Loucy (cell line): ENCODE measurements around the gene CFAP97.

Experiments
- H2AFZ ChIP-seq: fragments of 200-600 bp; sonication (generic); 2 replicates; pipeline ENCODE4 v1.6.0; 2016; ENCODE audit warnings: antibody characterized with exemption, mild to moderate bottlenecking, low read length, moderate library complexity
- H3F3A ChIP-seq: fragments of 200-600 bp; 2 replicates; pipeline ENCODE4 v1.6.0; 2016; ENCODE audit warnings: antibody characterized with exemption, low read depth, mild to moderate bottlenecking
- H3K27me3 ChIP-seq: fragments of 200-600 bp; sonication (generic); 2 replicates; pipeline ENCODE4 v1.6.1; 2014; ENCODE audit warnings: low read length, mild to moderate bottlenecking; ENCODE audit not compliant: insufficient read depth, poor library complexity, severe bottlenecking
- H3K36me3 ChIP-seq: fragments of 200-600 bp; sonication (generic); 2 replicates; pipeline ENCODE4 v1.6.1; 2016; ENCODE audit warnings: low read length; ENCODE audit not compliant: insufficient read depth
- H3K4me1 ChIP-seq: fragments of 200-600 bp; sonication (generic); 2 replicates; pipeline ENCODE4 v1.5.1; 2014; ENCODE audit warnings: low read length, mild to moderate bottlenecking; ENCODE audit not compliant: insufficient read depth, poor library complexity, severe bottlenecking
- H3K4me2 ChIP-seq: fragments of 200-600 bp; sonication (generic); 2 replicates; pipeline ENCODE4 v1.6.0; 2014; ENCODE audit warnings: antibody characterized with exemption, low read length, low read depth, mild to moderate bottlenecking; ENCODE audit not compliant: poor library complexity, severe bottlenecking
- H3K4me3 ChIP-seq: fragments of 200-600 bp; sonication (generic); 2 replicates; pipeline ENCODE4 v1.5.1; 2014; ENCODE audit warnings: low read length, mild to moderate bottlenecking, mixed read lengths; ENCODE audit not compliant: poor library complexity, severe bottlenecking
- H3K79me2 ChIP-seq: fragments of 200-600 bp; sonication (generic); 2 replicates; pipeline ENCODE4 v1.6.1; 2014; ENCODE audit warnings: low read length; ENCODE audit not compliant: insufficient read depth
- H3K9ac ChIP-seq: fragments of 200-600 bp; sonication (generic); 2 replicates; pipeline ENCODE4 v1.6.0; 2014; ENCODE audit warnings: mild to moderate bottlenecking, low read depth, low read length, moderate library complexity; ENCODE audit not compliant: poor library complexity, severe bottlenecking
- H3K9me2 ChIP-seq: fragments of 200-600 bp; sonication (generic); replicated peaks from 2 replicates; pipeline ENCODE4 v1.6.1; 2016; ENCODE audit warnings: low read depth, low read length, mixed read lengths
- H3K9me3 ChIP-seq: fragments of 200-600 bp; sonication (generic); 2 replicates; pipeline ENCODE4 v1.6.1; 2014; ENCODE audit warnings: mild to moderate bottlenecking, antibody characterized with exemption, low read length, low read depth; ENCODE audit not compliant: insufficient read depth
- H4K20me1 ChIP-seq: fragments of 200-600 bp; sonication (generic); 2 replicates; pipeline ENCODE4 v1.6.0; 2014; ENCODE audit warnings: antibody characterized with exemption, low read length, mild to moderate bottlenecking; ENCODE audit not compliant: insufficient read depth, poor library complexity, severe bottlenecking
- EZH2phosphoT487 ChIP-seq: fragments of 200-600 bp; IDR thresholded peaks from 2 replicates; pipeline ENCODE4 v1.6.1; 2018; ENCODE audit warnings: antibody characterized with exemption, mild to moderate bottlenecking, moderate library complexity, borderline replicate concordance
- TF ChIP-seq, protein P1 (sequence below): fragments of 200-600 bp; sonication (generic); conservative IDR thresholded peaks from 2 replicates; pipeline ENCODE4 v1.5.1; 2014; ENCODE audit warnings: mild to moderate bottlenecking, antibody characterized with exemption, low read length

The CFAP97 gene

DNA sequence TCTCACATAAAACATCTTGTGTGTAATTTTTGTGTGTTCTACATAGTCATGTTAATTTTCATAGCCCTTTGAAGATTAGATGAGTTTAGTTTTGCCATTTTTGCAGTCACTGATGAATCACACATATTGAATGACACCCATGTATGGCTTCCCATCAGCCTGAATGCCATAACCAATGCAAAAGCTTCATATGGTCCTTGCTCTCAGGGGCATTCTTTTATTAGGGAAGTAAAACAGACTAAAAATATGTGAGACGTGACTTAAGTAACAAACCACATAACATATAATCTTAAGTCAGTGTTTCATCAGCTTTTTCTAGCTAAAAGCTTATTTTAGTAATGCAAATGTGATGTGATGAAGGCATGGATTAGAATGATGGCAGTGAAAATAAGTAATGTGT, 52.5 kb downstream of the CFAP97 start:
- Histone ChIP-seq H3K27me3 (no peaks in the 10 kb centered on the region), H3K9ac (no peak overlapping the region), H3K4me3 (no peak overlapping the region), H3K36me3 (peaks cover 5% of the 10 kb centered on the region; the same call in 1 of the 2 replicates), H3F3A (no peaks in the 10 kb centered on the region), H3K4me2 (no peak overlapping the region), H3K9me2 (no peaks in the 10 kb centered on the region), H3K9me3 (no peaks in the 10 kb centered on the region), H4K20me1 (no peaks in the 10 kb centered on the region), H3K79me2 (no peaks in the 10 kb centered on the region), H2AFZ (no peak overlapping the region), H3K4me1 (no peaks in the 10 kb centered on the region)
- TF ChIP-seq EZH2phosphoT487, result no peak
- TF ChIP-seq, protein P1, sequence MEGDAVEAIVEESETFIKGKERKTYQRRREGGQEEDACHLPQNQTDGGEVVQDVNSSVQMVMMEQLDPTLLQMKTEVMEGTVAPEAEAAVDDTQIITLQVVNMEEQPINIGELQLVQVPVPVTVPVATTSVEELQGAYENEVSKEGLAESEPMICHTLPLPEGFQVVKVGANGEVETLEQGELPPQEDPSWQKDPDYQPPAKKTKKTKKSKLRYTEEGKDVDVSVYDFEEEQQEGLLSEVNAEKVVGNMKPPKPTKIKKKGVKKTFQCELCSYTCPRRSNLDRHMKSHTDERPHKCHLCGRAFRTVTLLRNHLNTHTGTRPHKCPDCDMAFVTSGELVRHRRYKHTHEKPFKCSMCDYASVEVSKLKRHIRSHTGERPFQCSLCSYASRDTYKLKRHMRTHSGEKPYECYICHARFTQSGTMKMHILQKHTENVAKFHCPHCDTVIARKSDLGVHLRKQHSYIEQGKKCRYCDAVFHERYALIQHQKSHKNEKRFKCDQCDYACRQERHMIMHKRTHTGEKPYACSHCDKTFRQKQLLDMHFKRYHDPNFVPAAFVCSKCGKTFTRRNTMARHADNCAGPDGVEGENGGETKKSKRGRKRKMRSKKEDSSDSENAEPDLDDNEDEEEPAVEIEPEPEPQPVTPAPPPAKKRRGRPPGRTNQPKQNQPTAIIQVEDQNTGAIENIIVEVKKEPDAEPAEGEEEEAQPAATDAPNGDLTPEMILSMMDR, result no peak

DNA sequence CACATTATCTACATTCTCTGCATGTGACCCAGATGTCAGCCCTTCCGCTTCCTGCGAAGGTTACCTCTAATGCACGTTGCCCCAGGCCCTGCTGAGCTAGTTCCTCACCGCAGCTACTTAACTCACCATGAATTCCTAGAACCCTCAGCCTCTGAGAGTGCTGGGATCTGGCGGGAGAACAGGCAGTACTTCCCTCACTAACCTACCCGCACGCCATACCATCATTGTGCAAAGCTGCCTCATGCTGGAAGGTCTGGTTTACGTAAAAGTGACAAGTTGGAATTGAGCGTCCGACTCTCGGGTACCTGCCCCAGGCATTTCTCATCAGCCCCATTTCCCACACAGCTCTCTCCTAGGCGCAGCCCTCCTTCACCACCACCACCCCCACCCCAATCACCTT, 54.4 kb downstream of the CFAP97 start:
- no peaks in the 10 kb centered on the region for H3K4me1 ChIP-seq
- no peaks in the 10 kb centered on the region for H3K9me3 ChIP-seq
- H3K9me2 ChIP-seq, result no peaks in the 10 kb centered on the region
- peaks cover 5% of the 10 kb centered on the region; the same call in 1 of the 2 replicates for H3K36me3 ChIP-seq
- no peak overlapping the region for H3K4me3 ChIP-seq
- H4K20me1 ChIP-seq, result no peaks in the 10 kb centered on the region
- H3F3A ChIP-seq, result no peaks in the 10 kb centered on the region
- H3K79me2 ChIP-seq, result no peaks in the 10 kb centered on the region
- H3K4me2 ChIP-seq, result no peak overlapping the region
- no peak overlapping the region for H2AFZ ChIP-seq
- no peak overlapping the region for H3K9ac ChIP-seq
- no peaks in the 10 kb centered on the region for H3K27me3 ChIP-seq
- TF ChIP-seq EZH2phosphoT487, result no peak
- TF ChIP-seq, protein P1, result no peak

DNA sequence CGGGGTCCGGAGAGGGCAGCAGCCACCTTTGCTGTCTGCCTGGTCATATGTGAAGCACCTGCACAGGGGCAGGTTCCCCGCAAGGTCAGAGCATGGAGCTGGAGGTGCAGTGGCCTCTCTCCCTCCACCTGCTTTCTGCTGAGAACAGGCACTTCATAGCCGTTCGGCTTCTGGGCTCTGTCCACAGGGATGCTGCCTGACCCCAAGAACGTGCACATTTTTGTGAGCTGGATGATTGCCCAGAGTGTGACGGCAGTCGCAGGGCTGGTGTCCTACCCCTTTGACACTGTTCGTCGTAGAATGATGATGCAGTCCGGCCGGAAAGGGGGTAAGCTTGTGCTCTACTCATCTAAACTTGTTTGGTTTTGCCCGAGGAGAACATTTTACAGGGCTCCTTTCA, 58.2 kb downstream of the CFAP97 start:
- Histone ChIP-seq H3K4me2 (no peak overlapping the region), H3K9me3 (no peaks in the 10 kb centered on the region), H3K9me2 (no peaks in the 10 kb centered on the region), H3K36me3 (no peaks in the 10 kb centered on the region), H3K79me2 (no peaks in the 10 kb centered on the region), H3F3A (no peaks in the 10 kb centered on the region), H3K4me1 (no peaks in the 10 kb centered on the region), H3K4me3 (no peak overlapping the region), H3K9ac (no peak overlapping the region), H2AFZ (no peak overlapping the region), H4K20me1 (no peaks in the 10 kb centered on the region), H3K27me3 (no peaks in the 10 kb centered on the region)
- TF ChIP-seq, protein P1, result no peak
- no peak for TF ChIP-seq EZH2phosphoT487
